GM19025 (cell line): ENCODE results near the gene OR7A10.

Experiments
- ATAC-seq: cut with Tn5 transposase; IDR thresholded peaks from one replicate; pipeline ENCODE4 v1.9.1; 2021; ENCODE audit warnings: mild to moderate bottlenecking, low read depth, moderate library complexity; ENCODE audit not compliant: unreplicated experiment

OR7A10 gene

DNA sequence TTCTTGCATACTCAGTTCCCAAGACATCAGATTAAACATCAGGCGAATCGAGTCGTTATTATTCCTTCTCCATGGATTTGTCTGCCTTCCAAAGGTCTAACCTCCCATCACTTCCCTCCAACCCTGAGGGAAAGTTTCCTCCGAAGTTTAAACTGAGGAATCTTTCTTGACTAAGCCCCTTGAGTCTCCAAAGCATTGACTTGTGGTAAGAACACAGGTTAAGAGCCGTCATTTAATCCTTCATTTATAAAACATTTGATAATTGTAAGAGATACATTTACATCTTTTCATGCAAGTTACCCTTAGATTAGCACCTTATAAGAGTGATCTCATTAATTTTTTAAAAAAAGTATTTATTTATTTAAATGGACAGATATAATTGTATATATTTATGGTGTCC is at the start of gene OR7A10:
Gene OR7A10 (minus strand): TSS at position 101 of the 400 bp plus-strand sequence. CDS start 7,045 bp downstream, outside the sequence.
- no peak for ATAC-seq

- ATAC-seq: no peak
Observed at GRCh38 chr19:14890643-14891379, 42.1 kb upstream of the OR7A10 start.

DNA sequence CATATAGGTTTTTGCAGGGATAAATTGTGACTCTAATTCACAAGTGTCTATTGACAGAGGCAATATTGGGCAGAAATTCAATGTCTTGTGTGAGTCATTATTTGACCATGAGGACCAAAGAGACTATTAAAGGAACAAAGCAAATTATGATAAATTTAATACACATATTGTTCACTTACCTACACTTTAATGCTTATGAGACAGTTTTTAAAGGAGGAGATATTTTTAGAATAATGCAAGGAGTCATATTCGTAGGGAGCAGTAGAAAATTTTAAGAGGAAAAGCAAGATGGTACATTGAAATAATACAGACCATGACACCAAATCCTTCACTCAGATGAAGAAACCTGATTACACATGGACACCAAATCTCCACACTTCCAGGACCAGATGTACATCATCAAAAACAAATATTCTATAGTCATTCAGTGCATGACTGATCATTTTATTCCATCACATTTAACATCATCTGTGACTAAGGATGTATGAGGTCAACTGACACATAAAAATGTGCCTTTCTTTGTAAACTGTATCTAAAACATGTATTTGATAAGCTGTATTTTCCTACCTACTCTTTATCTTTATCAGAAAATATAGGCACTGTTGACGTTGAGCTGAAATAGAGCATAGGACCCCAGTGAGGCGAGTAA is 41.4 kb upstream of the OR7A10 start:
- no peak for ATAC-seq

DNA sequence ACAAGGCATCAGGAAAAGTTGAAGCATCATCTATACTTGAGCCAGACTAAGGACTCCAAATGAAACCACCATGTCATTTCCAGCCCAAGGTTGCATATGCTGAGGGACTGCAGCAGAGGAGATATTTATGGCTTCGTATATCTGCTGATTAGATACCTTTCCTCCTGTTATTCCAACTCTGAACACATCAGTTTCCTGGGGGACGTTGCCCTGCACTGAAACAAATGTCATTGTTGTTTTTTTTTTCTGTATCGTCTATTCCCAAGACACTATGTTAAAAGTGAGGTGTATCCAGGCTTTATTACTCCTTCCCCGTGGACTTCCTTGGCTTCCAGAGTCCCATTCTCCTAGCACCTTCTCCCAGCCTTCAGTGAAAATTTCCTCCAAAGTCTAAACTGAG is 37.3 kb upstream of the OR7A10 start, which contains the start of gene OR7A17:
Gene OR7A17 (minus strand): TSS at position 101 of the 400 bp plus-strand sequence. CDS start 4,777 bp downstream, outside the sequence.
- ATAC-seq: no peak

DNA sequence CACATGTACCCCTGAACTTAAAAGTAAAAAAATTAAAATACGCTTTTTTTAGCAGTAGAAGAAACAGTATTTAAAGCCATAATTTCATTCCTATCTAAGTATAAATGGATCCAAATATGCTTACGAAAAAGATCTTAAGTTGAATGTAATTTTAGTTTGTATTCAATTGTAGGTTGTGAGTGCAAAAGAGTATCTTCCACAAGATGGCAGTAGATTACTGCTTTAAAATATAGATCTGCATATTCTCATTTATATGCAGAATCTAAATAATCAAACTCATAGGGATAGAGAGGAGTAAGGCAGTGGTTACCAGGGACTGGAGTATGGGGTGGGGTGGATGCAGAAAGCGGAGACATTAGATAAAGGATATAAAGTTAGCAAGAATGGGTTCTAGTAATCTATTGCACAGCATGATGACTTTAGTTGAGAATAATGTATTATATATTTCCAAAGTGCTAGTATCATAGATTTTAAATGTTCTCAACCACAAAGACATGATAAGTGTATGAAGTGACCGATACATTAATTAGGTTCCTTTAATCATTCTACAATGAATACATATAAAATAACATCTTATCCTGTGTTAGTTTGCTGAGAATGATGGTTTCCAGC is 23.0 kb upstream of the OR7A10 start:
- no peak for ATAC-seq

GRCh38 chr19:14868497-14868896 is 19.8 kb upstream of the OR7A10 start:
- ATAC-seq: no peak

- ATAC-seq: no peak
Observed at GRCh38 chr19:14843578-14843977, 5.1 kb downstream of the OR7A10 start.

DNA sequence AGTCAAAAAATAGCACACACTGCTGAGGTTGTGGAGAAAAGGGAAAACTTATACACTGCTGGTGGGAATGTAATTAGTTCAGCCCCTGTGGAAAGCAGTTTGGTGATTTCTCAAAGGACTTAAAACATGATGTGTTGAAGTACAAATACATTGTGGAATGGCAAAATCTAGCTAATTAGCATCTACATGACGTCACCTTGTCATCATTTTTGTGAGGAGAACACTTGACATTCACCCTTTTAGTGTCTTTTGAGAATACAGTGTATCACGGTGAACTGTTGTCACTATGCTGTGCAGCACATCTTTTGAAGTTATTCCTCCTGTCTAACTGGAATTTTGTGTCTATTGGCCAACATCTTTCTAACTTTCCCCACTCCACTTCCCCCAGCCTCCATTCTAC is 5.6 kb downstream of the OR7A10 start:
- ATAC-seq: no peak

GRCh38 chr19:14840206-14840605 is 8.5 kb downstream of the OR7A10 start:
- ATAC-seq: no peak

DNA sequence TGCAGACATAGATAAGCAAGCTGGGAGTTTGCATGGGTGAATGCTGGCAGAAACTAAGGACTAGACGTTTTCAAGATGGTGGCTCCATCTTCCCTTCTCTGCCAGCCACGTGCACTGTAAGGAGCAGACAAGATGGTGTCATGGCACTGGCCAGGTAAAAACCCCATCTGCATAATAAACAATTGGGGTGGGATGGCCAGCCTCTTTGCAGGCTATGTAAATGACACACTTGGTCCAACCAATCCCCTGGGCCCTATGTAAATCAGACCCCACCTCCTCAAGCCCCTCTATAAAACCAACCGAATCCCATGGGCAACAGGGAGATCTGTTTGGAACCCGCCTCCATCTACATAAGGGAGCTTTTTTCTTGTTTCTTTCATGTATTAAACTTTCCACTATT is 11.3 kb downstream of the OR7A10 start:
- no peak for ATAC-seq

DNA sequence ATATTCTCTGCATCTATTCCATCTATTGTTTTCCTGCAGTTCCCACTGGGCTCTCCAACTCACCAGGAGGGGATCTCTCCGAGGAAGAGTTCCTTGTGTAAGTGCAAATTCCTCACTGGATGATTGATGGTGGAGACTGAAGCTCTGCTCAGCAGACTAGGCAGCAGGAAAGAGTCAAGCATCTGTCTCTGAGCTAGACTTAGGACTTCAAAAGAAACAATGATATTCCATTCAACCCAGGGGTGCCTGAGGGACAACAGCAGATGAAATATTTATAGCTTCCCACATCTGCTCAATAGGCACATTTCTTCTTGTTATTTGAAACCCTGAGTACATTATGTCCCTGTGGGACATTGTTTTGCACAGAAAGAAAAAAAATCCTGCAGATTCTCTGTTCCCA is 13.7 kb downstream of the OR7A10 start, which contains the start of the genes OR7A5 and OR7C1:
Gene OR7A5 (minus strand): TSS at position 175 of the 400 bp plus-strand sequence. CDS start 6,944 bp downstream, outside the sequence.
Gene OR7C1 (minus strand): TSS at position 175 of the 400 bp plus-strand sequence. CDS start 35,049 bp downstream, outside the sequence.
- no peak for ATAC-seq

DNA sequence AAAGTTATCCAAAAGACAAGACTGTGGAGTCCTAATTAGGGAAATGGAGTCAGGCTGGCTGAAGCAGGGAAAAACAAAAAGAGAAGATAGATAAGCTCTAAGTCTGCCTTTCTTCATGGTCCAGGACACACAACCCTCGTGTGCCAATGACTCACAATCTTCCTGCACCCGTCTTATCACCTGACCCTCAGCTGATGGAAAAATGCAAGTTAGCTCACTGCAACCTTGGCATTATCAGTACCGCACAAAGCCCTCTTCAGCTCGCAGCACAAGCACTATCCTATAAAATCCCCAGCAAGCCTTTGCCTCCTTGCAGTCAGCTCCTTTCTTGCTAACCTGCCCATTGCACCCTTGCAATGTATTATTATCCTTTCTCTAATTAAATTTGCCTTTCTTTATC is 18.0 kb downstream of the OR7A10 start:
- ATAC-seq: no peak

GRCh38 chr19:14826006-14826405 is 22.7 kb downstream of the OR7A10 start:
- ATAC-seq: no peak

DNA sequence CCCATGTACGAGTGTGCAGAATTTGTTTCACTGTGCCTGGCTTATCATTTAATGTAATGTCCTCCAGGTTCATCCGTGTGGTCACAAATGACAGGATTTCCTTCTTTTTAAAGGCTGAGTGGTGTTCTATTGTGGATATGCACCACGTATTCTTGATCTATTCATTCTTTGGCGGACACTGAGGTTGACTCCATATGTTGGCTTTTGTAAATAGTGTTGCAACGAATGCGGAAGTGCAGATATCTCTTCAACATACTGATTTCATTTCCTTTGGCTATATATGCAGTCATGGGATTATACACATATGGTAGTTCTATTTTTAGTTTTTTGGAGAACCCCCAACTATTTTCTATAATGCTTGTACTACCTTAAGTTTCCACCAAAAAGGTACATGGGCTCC is 26.8 kb downstream of the OR7A10 start:
- ATAC-seq: no peak

- ATAC-seq: no peak
Observed at GRCh38 chr19:14818588-14818987, 30.1 kb downstream of the OR7A10 start.

DNA sequence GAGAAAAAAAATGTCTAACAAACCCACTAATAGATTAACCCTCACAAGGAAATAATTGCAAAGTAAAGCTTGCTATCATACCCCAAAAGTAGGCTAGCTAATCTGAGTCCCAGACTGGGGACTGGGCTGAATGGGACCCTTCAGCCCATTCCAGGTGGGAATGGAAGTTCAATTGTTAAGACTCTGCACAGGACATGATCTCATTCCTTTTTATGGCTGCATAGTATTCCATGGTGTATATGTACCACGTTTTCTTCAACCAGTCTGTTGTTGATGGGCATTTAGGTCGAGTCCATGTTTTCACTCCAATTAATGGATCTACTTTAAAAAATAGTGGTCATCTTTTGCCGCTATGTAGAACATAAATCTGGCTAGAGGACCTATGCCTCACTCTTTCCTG is 31.7 kb downstream of the OR7A10 start:
- no peak for ATAC-seq

GRCh38 chr19:14814982-14815652 is 33.6 kb downstream of the OR7A10 start:
- no peak for ATAC-seq

GRCh38 chr19:14809272-14810057 is 39.3 kb downstream of the OR7A10 start:
- no peak for ATAC-seq

DNA sequence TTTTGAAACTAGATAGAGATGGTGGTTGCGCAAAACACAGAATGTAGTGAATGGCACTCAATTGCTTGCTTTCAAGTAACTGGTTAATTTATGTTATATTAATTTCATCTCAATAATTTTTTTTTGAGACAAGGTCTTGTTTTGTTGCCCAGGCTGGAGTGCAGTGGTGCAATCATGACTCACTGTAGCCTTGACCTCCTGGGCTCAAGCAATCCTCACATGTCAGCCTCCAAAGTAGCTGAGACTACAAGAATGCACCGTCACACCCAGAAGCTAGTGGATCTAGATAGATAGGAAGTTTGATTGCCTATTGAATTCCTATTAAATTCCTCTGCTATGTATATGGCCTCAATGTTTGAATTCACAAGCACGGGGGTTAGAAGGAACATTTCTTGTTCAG is 44.0 kb downstream of the OR7A10 start:
- ATAC-seq: no peak

- no peak for ATAC-seq
Observed at GRCh38 chr19:14798760-14799159, 50.0 kb downstream of the OR7A10 start.
